Upper lobe of right lung (tissue), 1 donor: ENCODE results near the gene CACNG7. TPM values are rescaled to one million over a fixed set of nuclear protein-coding genes. Genes with fewer than 3 reads are reported as not detected.

ENCODE experiments used
- ATAC-seq: fragments of 200-7000 bp; cut with Tn5 transposase; one replicate; pipeline ENCODE4 v1.9.1; 2020; ENCODE audit warnings: mild to moderate bottlenecking, moderate library complexity
- DNase-seq: peaks from one replicate; pipeline ENCODE4 v3.0.0-alpha.2; 2020
- H3K27ac ChIP-seq: fragments of 200-600 bp; one replicate; pipeline ENCODE4 v1.8.0; 2022
- H3K27me3 ChIP-seq: fragments of 200-600 bp; one replicate; pipeline ENCODE4 v1.8.0; 2022; ENCODE audit warnings: mild to moderate bottlenecking
- H3K36me3 ChIP-seq: fragments of 200-600 bp; one replicate; pipeline ENCODE4 v1.8.0; 2022
- H3K4me1 ChIP-seq: fragments of 200-600 bp; one replicate; pipeline ENCODE4 v1.8.0; 2022
- H3K4me3 ChIP-seq: fragments of 200-600 bp; one replicate; pipeline ENCODE4 v1.8.0; 2022; ENCODE audit warnings: mild to moderate bottlenecking
- H3K9me3 ChIP-seq: fragments of 200-600 bp; one replicate; pipeline ENCODE4 v1.8.0; 2022
- CTCF ChIP-seq: fragments of 200-600 bp; IDR thresholded peaks from one replicate; pipeline ENCODE4 v1.8.0; 2022; ENCODE audit warnings: antibody characterized with exemption
- intact Hi-C: fragments of 100-400 bp; cut with DNase I; formaldehyde crosslinking; loops from one replicate; pipeline ENCODE4 v1.11.0; 2022
- total RNA-seq: library from RNA; stranded (reverse); fragmentation: NEBNext Ultra II Directional; extraction: Animal tissue kit (Norgen Biotek cat#: 25700); gene quantifications from one replicate; pipeline ENCODE4 v1.2.1, GENCODE V29; 2021
- donor health status: DM: no; HTN: yes; CAD: no; lungs with severe emphysema.

The CACNG7 gene
- total RNA-seq, 1 donor from 2014 or later: not detected

DNA sequence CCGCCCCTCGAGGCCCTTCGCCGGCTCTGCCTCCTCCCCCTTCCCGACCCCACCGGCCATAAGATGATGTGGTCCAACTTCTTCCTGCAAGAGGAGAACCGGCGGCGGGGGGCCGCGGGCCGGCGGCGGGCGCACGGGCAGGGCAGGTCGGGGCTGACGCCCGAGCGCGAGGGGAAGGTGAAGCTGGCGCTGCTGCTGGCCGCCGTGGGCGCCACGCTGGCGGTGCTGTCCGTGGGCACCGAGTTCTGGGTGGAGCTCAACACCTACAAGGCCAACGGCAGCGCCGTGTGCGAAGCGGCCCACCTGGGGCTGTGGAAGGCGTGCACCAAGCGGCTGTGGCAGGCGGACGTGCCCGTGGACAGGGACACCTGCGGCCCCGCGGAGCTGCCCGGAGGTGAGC lies 83.7 kb downstream of the CACNG7 start:
- H3K4me1 ChIP-seq: peaks cover 4% of the 10 kb centered on the region
- H3K9me3 ChIP-seq: no peaks in the 10 kb centered on the region
- no peaks in the 10 kb centered on the region for H3K36me3 ChIP-seq
- DNase-seq (no peak), ATAC-seq (no peak)
- H3K27ac ChIP-seq: no peak overlapping the region
- peaks cover 24% of the 10 kb centered on the region for H3K27me3 ChIP-seq
- intact Hi-C loops: no loop called here
- TF ChIP-seq CTCF: no peak
- no peak overlapping the region for H3K4me3 ChIP-seq

DNA sequence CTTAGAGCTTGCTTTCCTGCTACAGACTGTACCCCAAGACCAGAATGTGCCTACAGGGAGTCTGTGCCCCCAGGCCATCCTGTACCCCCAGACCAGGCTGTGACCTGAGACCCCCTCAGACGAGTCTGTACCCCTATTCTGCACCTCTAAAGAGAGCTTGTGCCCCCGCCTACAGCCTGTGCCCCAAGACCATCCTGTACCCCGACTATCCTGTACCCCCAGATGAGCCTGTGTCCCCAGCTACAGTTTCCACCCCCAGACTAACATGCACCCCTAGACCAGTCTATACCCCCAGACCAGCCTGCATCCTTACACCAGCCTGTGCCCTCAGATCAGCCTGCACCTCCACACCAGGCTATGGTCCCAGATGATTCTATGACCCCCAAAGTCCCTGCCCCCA lies 84.4 kb downstream of the CACNG7 start:
- no peak overlapping the region for H3K4me3 ChIP-seq
- H3K4me1 ChIP-seq: peaks cover 4% of the 10 kb centered on the region
- no peak for TF ChIP-seq CTCF
- ATAC-seq (no peak), DNase-seq (no peak)
- H3K9me3 ChIP-seq: no peaks in the 10 kb centered on the region
- H3K27me3 ChIP-seq: peaks cover 27% of the 10 kb centered on the region
- intact Hi-C loops: no loop called here
- no peaks in the 10 kb centered on the region for H3K36me3 ChIP-seq
- H3K27ac ChIP-seq: no peak overlapping the region

Other genes with a start within 250 kb of the CACNG7 start
- gene NLRP12, start 85.0 kb upstream of the CACNG7 start, total RNA-seq: 4.0 TPM
- 131 TPM for gene MYADM, start 41.4 kb upstream of the CACNG7 start, total RNA-seq
- not detected for gene PRKCG, start 27.1 kb upstream of the CACNG7 start, total RNA-seq
- 0.12 TPM for gene CACNG8, start 53.7 kb downstream of the CACNG7 start, total RNA-seq
- gene CACNG6, start 82.4 kb downstream of the CACNG7 start, total RNA-seq: not detected
- 1.1 TPM for gene VSTM1, start 154.6 kb downstream of the CACNG7 start, total RNA-seq
- not detected for gene TARM1, start 172.1 kb downstream of the CACNG7 start, total RNA-seq
- 59.5 TPM for gene OSCAR, start 191.5 kb downstream of the CACNG7 start, total RNA-seq
- 115 TPM for gene NDUFA3, start 193.6 kb downstream of the CACNG7 start, total RNA-seq
- 19.5 TPM for gene TFPT, start 206.4 kb downstream of the CACNG7 start, total RNA-seq
- gene PRPF31, start 206.5 kb downstream of the CACNG7 start, total RNA-seq: 44.9 TPM
- 39.4 TPM for gene CNOT3, start 228.5 kb downstream of the CACNG7 start, total RNA-seq